Glutamatergic neuron (in vitro differentiated cells): ENCODE data around the gene PDC. TPM values are rescaled to one million over a fixed set of nuclear protein-coding genes. Genes with fewer than 3 reads are reported as not detected.

Experiments
- DNase-seq: peaks from one replicate; pipeline ENCODE4 v3.0.0; 2022
- H3K27ac Mint-ChIP-seq: one replicate; pipeline ENCODE4 v1.8.0; 2020; ENCODE audit warnings: mild to moderate bottlenecking, mixed read lengths, inconsistent platforms; ENCODE audit not compliant: unreplicated experiment
- H3K27me3 Mint-ChIP-seq: one replicate; pipeline ENCODE4 v1.8.0; 2020; ENCODE audit warnings: mild to moderate bottlenecking, moderate library complexity, mixed read lengths, inconsistent platforms; ENCODE audit not compliant: unreplicated experiment
- H3K36me3 Mint-ChIP-seq: one replicate; pipeline ENCODE4 v1.8.0; 2020; ENCODE audit warnings: mild to moderate bottlenecking, mixed read lengths, inconsistent platforms; ENCODE audit not compliant: unreplicated experiment
- H3K4me1 Mint-ChIP-seq: one replicate; pipeline ENCODE4 v1.8.0; 2020; ENCODE audit warnings: mild to moderate bottlenecking, low read depth, mixed read lengths, inconsistent platforms; ENCODE audit not compliant: unreplicated experiment
- H3K4me3 Mint-ChIP-seq: one replicate; pipeline ENCODE4 v1.8.0; 2020; ENCODE audit warnings: mild to moderate bottlenecking, mixed read lengths, inconsistent platforms; ENCODE audit not compliant: unreplicated experiment
- H3K9me3 Mint-ChIP-seq: one replicate; pipeline ENCODE4 v1.8.0; 2020; ENCODE audit warnings: mild to moderate bottlenecking, moderate library complexity, mixed read lengths, inconsistent platforms; ENCODE audit not compliant: unreplicated experiment
- total RNA-seq: library from RNA; stranded (reverse); fragmentation: NEBNext Ultra II Directional; extraction: Animal tissue kit (Norgen Biotek cat#: 25700); gene quantifications from one replicate; pipeline ENCODE4 v1.2.1, GENCODE V29; 2021; ENCODE audit not compliant: unreplicated experiment
- TF ChIP-seq, protein P1 (sequence below): fragments of 200-600 bp; sonication (generic); IDR thresholded peaks from one replicate; pipeline ENCODE4 v1.5.0; 2021; ENCODE audit not compliant: partially characterized antibody, unreplicated experiment

PDC gene
- total RNA-seq, 1 donor from 2014 or later = not detected

GRCh38 chr1:186498695-186499389 lies 37.9 kb upstream of the PDC start:
- Mint-ChIP-seq H3K4me1 (no peaks in the 10 kb centered on the region), H3K9me3 (no peaks in the 10 kb centered on the region), H3K27ac (no peak overlapping the region), H3K4me3 (no peak overlapping the region), H3K27me3 (no peaks in the 10 kb centered on the region), H3K36me3 (no peaks in the 10 kb centered on the region)
- no peak for DNase-seq
- TF ChIP-seq, protein P1, sequence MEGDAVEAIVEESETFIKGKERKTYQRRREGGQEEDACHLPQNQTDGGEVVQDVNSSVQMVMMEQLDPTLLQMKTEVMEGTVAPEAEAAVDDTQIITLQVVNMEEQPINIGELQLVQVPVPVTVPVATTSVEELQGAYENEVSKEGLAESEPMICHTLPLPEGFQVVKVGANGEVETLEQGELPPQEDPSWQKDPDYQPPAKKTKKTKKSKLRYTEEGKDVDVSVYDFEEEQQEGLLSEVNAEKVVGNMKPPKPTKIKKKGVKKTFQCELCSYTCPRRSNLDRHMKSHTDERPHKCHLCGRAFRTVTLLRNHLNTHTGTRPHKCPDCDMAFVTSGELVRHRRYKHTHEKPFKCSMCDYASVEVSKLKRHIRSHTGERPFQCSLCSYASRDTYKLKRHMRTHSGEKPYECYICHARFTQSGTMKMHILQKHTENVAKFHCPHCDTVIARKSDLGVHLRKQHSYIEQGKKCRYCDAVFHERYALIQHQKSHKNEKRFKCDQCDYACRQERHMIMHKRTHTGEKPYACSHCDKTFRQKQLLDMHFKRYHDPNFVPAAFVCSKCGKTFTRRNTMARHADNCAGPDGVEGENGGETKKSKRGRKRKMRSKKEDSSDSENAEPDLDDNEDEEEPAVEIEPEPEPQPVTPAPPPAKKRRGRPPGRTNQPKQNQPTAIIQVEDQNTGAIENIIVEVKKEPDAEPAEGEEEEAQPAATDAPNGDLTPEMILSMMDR = no peak

DNA sequence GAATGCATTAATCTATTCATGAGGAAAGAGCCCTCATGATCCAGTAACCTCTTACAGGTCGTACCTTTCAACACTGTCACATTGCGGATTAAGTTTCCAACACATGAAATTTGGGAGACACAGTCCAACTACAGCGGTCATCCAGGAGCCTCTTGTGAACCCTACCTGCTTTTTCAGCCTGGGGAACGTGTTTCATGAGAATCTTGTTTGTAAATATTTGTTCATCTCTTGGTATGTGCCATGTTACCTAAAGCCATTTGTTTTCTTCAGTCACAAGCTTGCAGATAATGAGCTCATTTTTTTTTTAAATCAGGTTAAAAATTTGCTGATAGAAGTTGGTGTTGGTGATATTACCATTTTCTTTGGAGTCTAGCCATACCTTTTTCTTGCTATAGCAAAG lies 37.2 kb upstream of the PDC start:
- Mint-ChIP-seq H3K27me3 (no peaks in the 10 kb centered on the region), H3K9me3 (no peaks in the 10 kb centered on the region), H3K27ac (no peak overlapping the region), H3K36me3 (no peaks in the 10 kb centered on the region), H3K4me3 (no peak overlapping the region), H3K4me1 (no peaks in the 10 kb centered on the region)
- DNase-seq = no peak
- TF ChIP-seq, protein P1 = no peak

DNA sequence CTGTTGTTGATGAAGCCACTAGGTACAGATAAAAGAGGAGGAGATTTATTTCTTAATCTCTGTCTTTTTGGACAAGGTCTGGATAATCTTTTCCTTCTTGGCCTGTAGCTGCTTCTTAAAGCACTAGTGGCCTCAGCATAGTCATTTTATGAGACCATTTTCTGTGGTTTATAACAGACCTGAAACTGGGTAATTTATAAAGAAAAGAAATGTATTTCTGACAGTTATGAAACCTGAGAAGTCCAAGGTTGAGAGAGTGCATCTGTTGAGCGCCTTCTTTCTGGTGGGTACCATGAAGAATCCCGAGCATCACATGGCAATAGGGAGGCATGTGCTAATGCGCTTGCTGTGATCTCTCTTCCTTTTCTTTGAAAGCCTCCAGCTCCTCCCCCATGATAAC lies 36.7 kb upstream of the PDC start:
- Mint-ChIP-seq H3K27ac (no peak overlapping the region), H3K27me3 (no peaks in the 10 kb centered on the region), H3K36me3 (no peaks in the 10 kb centered on the region), H3K9me3 (no peaks in the 10 kb centered on the region), H3K4me1 (no peaks in the 10 kb centered on the region), H3K4me3 (no peak overlapping the region)
- TF ChIP-seq, protein P1 = no peak
- DNase-seq = no peak

DNA sequence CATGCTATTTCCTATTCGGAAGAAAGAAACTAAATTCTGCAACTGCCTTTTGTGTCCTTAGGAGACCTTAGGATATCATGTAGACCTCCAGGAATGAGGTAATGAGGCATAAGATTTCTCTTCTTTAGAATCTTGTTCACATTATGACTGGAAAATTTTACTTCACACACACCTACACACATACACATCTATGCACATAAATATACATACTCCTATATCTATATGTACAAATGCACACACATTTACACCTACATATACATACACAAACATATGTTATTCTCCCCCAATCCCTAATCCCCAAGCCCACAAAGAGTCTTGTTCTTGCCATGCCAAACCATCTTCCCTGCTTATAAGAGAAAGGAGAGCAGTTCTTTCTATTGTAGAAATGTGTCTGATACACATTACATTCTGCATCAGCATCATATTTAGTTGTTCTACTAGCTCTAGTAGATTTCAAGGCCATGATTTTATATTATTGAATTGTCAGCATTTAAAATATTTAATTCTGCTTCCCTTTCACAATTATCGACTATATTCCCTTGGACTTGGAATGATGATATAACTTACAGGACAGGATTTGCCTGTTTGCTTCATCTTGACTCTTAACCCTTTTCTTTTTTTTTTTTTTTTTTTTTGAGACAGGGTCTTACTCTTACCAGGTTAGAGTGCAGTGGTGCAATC lies 35.4 kb upstream of the PDC start:
- TF ChIP-seq, protein P1 = no peak
- Mint-ChIP-seq H3K36me3 (no peaks in the 10 kb centered on the region), H3K27me3 (no peaks in the 10 kb centered on the region), H3K4me1 (no peaks in the 10 kb centered on the region), H3K4me3 (no peak overlapping the region), H3K27ac (no peak overlapping the region), H3K9me3 (no peaks in the 10 kb centered on the region)
- no peak for DNase-seq

DNA sequence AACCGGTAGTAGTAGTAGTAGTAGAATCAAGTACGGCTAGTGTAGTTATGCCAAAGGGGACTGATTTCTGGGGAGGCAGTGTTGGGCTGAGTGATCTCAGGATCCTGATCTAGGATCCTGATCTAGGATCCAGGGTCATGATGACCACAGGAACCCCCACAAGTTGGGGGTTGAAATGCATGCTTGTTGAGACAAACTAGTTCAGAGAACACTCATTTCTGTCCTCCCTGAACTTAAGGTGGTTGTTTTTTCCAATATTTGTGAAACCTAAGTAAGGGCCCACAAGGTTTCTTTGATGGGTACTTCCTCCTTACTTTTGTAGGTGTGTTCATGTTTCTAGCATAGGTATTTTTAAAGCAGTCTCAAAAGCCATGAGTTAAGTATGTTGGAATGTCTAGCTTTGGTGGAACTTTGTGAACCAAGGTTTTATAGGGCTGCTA lies 33.9 kb upstream of the PDC start:
- Mint-ChIP-seq H3K9me3 (no peaks in the 10 kb centered on the region), H3K36me3 (no peaks in the 10 kb centered on the region), H3K27ac (no peak overlapping the region), H3K4me1 (no peaks in the 10 kb centered on the region), H3K27me3 (no peaks in the 10 kb centered on the region), H3K4me3 (no peak overlapping the region)
- TF ChIP-seq, protein P1 = no peak
- no peak for DNase-seq
